CD14-positive monocyte (primary cell): ENCODE data around the gene LAMTOR1. TPM values are rescaled to one million over a fixed set of nuclear protein-coding genes. Genes with fewer than 3 reads are reported as not detected.

ENCODE experiments used
- DNase-seq, 3 donors: peaks; one replicate each; pipeline ENCODE4 v3.0.0-alpha.2; 2011 to 2022
- H2AFZ ChIP-seq: 2 replicates; pipeline ENCODE4 v1.6.0; 2012; ENCODE audit warnings: mild to moderate bottlenecking, low read depth, low read length, inconsistent platforms; ENCODE audit not compliant: insufficient read depth, poor library complexity, severe bottlenecking
- H3K27ac ChIP-seq, 2 donors: 1 replicate in 1 of 2; 2 replicates in 1 of 2; pipeline ENCODE4 v1.5.1; 2012 to 2013; ENCODE audit warnings: low read length in 2 of 2, control low read depth in 1 of 2, inconsistent platforms in 1 of 2, low read depth in 1 of 2, mild to moderate bottlenecking in 1 of 2
- H3K27me3 ChIP-seq, 2 donors: one replicate each; pipeline versions ENCODE4 v1.6.0 to v1.6.1; 2011 to 2013; ENCODE audit warnings: low read length in 2 of 2; ENCODE audit not compliant: control insufficient read depth in 2 of 2, insufficient read depth in 2 of 2
- H3K36me3 ChIP-seq, 2 donors: replicated peaks in 1 of 2; 1 replicate in 1 of 2; 2 replicates in 1 of 2; pipeline versions ENCODE4 v1.5.1 to v1.6.1; 2012 to 2013; ENCODE audit warnings: low read length in 2 of 2, control low read depth in 1 of 2, inconsistent platforms in 1 of 2, mild to moderate bottlenecking in 1 of 2; ENCODE audit not compliant: insufficient read depth in 2 of 2, control insufficient read depth in 1 of 2
- H3K4me1 ChIP-seq, 2 donors: 1 replicate in 1 of 2; 2 replicates in 1 of 2; pipeline versions ENCODE4 v1.5.1 to v1.6.1; 2012 to 2013; ENCODE audit warnings: low read length in 2 of 2, control low read depth in 1 of 2, inconsistent platforms in 1 of 2, mild to moderate bottlenecking in 1 of 2, moderate library complexity in 1 of 2; ENCODE audit not compliant: insufficient read depth in 2 of 2, control insufficient read depth in 1 of 2
- H3K4me2 ChIP-seq: replicated peaks from 2 replicates; pipeline ENCODE3; 2012; ENCODE audit warnings: low read length, moderate library complexity, mild to moderate bottlenecking; ENCODE audit not compliant: poor library complexity, severe bottlenecking; ENCODE audit errors: extremely low read depth
- H3K4me3 ChIP-seq, 3 experiments: fragments of 200-600 bp in 1 of 3; sonication (generic) in 1 of 3; replicated peaks in 1 of 3; 1 replicate in 2 of 3; 2 replicates in 1 of 3; pipeline ENCODE4 v1.5.1; 2011 to 2013; ENCODE audit warnings: low read length in 3 of 3, mild to moderate bottlenecking in 3 of 3, control low read depth in 2 of 3, low read depth in 2 of 3, inconsistent platforms in 1 of 3, moderate library complexity in 1 of 3
- H3K79me2 ChIP-seq: 2 replicates; pipeline ENCODE4 v1.6.0; 2012; ENCODE audit warnings: mild to moderate bottlenecking, control low read depth, inconsistent platforms, low read length, moderate library complexity; ENCODE audit not compliant: insufficient read depth
- H3K9ac ChIP-seq: 2 replicates; pipeline ENCODE4 v1.6.0; 2017; ENCODE audit warnings: low read length, mild to moderate bottlenecking; ENCODE audit not compliant: insufficient read depth, poor library complexity, severe bottlenecking
- H3K9me3 ChIP-seq, 2 donors: replicated peaks in 1 of 2; 1 replicate in 1 of 2; 2 replicates in 1 of 2; pipeline versions ENCODE4 v1.5.1 to v1.6.1; 2012 to 2013; ENCODE audit warnings: low read length in 2 of 2, control low read depth in 1 of 2; ENCODE audit not compliant: control insufficient read depth in 1 of 2, insufficient read depth in 1 of 2
- H4K20me1 ChIP-seq: 2 replicates; pipeline ENCODE4 v1.6.0; 2012; ENCODE audit warnings: mild to moderate bottlenecking, low read length, control low read depth, moderate library complexity; ENCODE audit not compliant: insufficient read depth
- H3K27ac Mint-ChIP-seq, 7 donors: one replicate each; pipeline ENCODE4 v1.8.0; 2020; ENCODE audit warnings: mild to moderate bottlenecking in 7 of 7, mixed read lengths in 7 of 7, moderate library complexity in 6 of 7, inconsistent platforms in 2 of 7
- H3K27me3 Mint-ChIP-seq, 3 donors: one replicate each; pipeline ENCODE4 v1.8.0; 2021 to 2022; ENCODE audit warnings: low read depth in 3 of 3, mild to moderate bottlenecking in 3 of 3, mixed read lengths in 3 of 3, moderate library complexity in 3 of 3, inconsistent platforms in 1 of 3
- H3K36me3 Mint-ChIP-seq, 2 donors: one replicate each; pipeline ENCODE4 v1.8.0; 2020; ENCODE audit warnings: mixed read lengths in 2 of 2, inconsistent platforms in 1 of 2, mild to moderate bottlenecking in 1 of 2
- H3K4me1 Mint-ChIP-seq: one replicate; pipeline ENCODE4 v1.8.0; 2020; ENCODE audit warnings: mild to moderate bottlenecking, mixed read lengths
- H3K4me3 Mint-ChIP-seq, 2 donors: one replicate each; pipeline ENCODE4 v1.8.0; 2020; ENCODE audit warnings: mild to moderate bottlenecking in 2 of 2, mixed read lengths in 2 of 2, moderate library complexity in 1 of 2
- H3K9me3 Mint-ChIP-seq, 7 donors: one replicate each; pipeline ENCODE4 v1.8.0; 2020 to 2022; ENCODE audit warnings: mixed read lengths in 7 of 7, mild to moderate bottlenecking in 6 of 7, moderate library complexity in 6 of 7, inconsistent platforms in 2 of 7
- WGBS: methylation state at CpG from one replicate; pipeline ENCODE4 v1.1.5; 2013; ENCODE audit warnings: missing lambda C conversion rate; ENCODE audit not compliant: insufficient coverage; 5-methylcytosine and 5-hydroxymethylcytosine counted together
- intact Hi-C, 2 donors: fragments of 100-400 bp; cut with micrococcal nuclease; formaldehyde crosslinking; loops; one replicate each; pipeline versions ENCODE4 v1.15.0 to v1.15.1; 2023
- polyA plus RNA-seq, 3 donors: library from polyadenylated mRNA; depleted of rRNA in 1 of 3; unstranded in 2 of 3; stranded (reverse) in 1 of 3; fragments of 300-500 nt in 2 of 3; fragments of >200 nt in 1 of 3; fragmentation: Illumina TruSeq in 2 of 3; gene quantifications; 1 replicate in 2 of 3; 2 replicates in 1 of 3; pipeline ENCODE4 v1.2.3, GENCODE V29; 2012 to 2021
- TF ChIP-seq, protein P1 (sequence below): fragments of 200-600 bp; IDR thresholded peaks from one replicate; pipeline ENCODE4 v1.8.0; 2022; ENCODE audit warnings: antibody characterized with exemption, mild to moderate bottlenecking

LAMTOR1 gene
- polyA plus RNA-seq, 3 donors: 224 to 292 (median 256) TPM

DNA sequence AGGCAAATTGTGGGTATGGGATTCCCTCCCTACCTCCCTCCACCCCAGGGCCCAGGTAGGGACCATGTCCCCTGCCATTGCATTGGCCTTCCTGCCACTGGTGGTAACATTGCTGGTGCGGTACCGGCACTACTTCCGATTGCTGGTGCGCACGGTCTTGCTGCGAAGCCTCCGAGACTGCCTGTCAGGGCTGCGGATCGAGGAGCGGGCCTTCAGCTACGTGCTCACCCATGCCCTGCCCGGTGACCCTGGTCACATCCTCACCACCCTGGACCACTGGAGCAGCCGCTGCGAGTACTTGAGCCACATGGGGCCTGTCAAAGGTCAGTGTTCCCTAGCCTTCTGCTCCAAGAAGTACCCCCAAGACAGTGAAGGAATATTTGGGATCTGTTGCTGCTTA lies 2.8 kb upstream of the LAMTOR1 start, which contains the start of gene TOMT:
Gene TOMT, plus strand, starts transcription at position 37 of the 400 bp plus-strand sequence. Its CDS starts 28 bp downstream, at position 65.
- Histone ChIP-seq H3K27ac (no peak within 1 kb of the TSS), H3K9me3 (no peaks in the 10 kb centered on the region), H3K4me2 (no peak within 1 kb of the TSS), H2AFZ (no peak within 1 kb of the TSS), H3K79me2 (peaks cover 23% of the 10 kb centered on the region), H3K9ac (no peak within 1 kb of the TSS), H4K20me1 (peaks cover 5% of the 10 kb centered on the region), H3K4me1 (peaks cover 26 to 28% of the 10 kb centered on the region in 2 donors), H3K4me3 (no peak within 1 kb of the TSS), H3K36me3 (peaks cover 30 to 60% of the 10 kb centered on the region in 2 donors), H3K27me3 (no peaks in the 10 kb centered on the region)
- TF ChIP-seq, protein P1, sequence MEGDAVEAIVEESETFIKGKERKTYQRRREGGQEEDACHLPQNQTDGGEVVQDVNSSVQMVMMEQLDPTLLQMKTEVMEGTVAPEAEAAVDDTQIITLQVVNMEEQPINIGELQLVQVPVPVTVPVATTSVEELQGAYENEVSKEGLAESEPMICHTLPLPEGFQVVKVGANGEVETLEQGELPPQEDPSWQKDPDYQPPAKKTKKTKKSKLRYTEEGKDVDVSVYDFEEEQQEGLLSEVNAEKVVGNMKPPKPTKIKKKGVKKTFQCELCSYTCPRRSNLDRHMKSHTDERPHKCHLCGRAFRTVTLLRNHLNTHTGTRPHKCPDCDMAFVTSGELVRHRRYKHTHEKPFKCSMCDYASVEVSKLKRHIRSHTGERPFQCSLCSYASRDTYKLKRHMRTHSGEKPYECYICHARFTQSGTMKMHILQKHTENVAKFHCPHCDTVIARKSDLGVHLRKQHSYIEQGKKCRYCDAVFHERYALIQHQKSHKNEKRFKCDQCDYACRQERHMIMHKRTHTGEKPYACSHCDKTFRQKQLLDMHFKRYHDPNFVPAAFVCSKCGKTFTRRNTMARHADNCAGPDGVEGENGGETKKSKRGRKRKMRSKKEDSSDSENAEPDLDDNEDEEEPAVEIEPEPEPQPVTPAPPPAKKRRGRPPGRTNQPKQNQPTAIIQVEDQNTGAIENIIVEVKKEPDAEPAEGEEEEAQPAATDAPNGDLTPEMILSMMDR: no peak
- H3K36me3 Mint-ChIP-seq: peaks cover 50 to 79% of the 10 kb centered on the region in 2 donors
- peaks cover 0 to 7% (median 0%) of the 10 kb centered on the region in 7 donors for H3K9me3 Mint-ChIP-seq
- intact Hi-C loops: loop anchor here in 1 of 2 donors (10.0 kb wide), 1 partner anchor 119 kb away; the partner anchor contains the start of gene INPPL1
- DNase-seq: no peak
- peak within 1 kb of the TSS in 4 of 7 donors; percentile 3 to 80 (median 44) for H3K27ac Mint-ChIP-seq
- H3K27me3 Mint-ChIP-seq: no peaks in the 10 kb centered on the region
- H3K4me1 Mint-ChIP-seq: peaks cover 27% of the 10 kb centered on the region
- no peak within 1 kb of the TSS for H3K4me3 Mint-ChIP-seq
- 96% methylated on average over 4 of the region's 14 CpGs for WGBS

DNA sequence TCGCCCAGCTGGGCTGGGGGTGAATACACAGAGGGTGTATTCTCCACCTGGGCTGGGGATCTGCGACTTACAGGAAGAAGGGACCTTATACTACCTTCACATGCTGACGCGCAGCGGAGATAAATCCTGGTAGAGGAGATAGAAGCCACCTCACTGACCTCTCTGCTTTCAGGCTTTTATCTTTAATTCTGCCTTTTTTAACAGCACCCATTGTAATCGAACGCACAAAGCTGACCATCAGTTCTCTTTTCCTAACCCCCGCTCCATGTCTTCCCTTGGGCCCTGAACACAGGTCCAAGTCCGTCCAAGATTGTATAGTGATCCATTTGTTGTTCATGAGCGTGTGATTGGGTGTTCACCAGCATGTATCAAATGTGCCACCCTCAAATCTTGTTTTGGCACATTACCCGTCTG lies 664 bp upstream of the LAMTOR1 start:
- peaks cover 46 to 48% of the 10 kb centered on the region in 2 donors for H3K4me1 ChIP-seq
- peak overlapping the region; percentile 90 to 95 for H3K27ac ChIP-seq
- H3K4me2 ChIP-seq: peak overlapping the region; percentile 86
- intact Hi-C loops: loop anchor here (2.0 to 10.0 kb wide), 3 partner anchors 23 to 121 kb away; partner anchors contain the start of genes INPPL1 (in 1 of the 2), LRRC51 (in 1 of the 2) and NUMA1 (in 1 of the 2)
- TF ChIP-seq, protein P1: peak; percentile 69
- no peak for DNase-seq
- H3K4me3 ChIP-seq: peak overlapping the region in 2 of 3 experiments; percentile 1 to 95
- peak overlapping the region; percentile 83 for H2AFZ ChIP-seq
- peak overlapping the region; percentile 28 for H3K9ac ChIP-seq
- peaks cover 0 to 7% (median 0%) of the 10 kb centered on the region in 7 donors for H3K9me3 Mint-ChIP-seq
- 83% methylated on average over 1 of the region's 11 CpGs for WGBS
- H3K9me3 ChIP-seq: no peaks in the 10 kb centered on the region
- peaks cover 41 to 73% of the 10 kb centered on the region in 2 donors for H3K36me3 Mint-ChIP-seq
- peaks cover 26% of the 10 kb centered on the region for H4K20me1 ChIP-seq
- peak overlapping the region; percentile 60 to 91 for H3K4me3 Mint-ChIP-seq
- peaks cover 0 to 1% (median 0%) of the 10 kb centered on the region in 3 donors for H3K27me3 Mint-ChIP-seq
- H3K27ac Mint-ChIP-seq: peak overlapping the region; percentile 95 to 98 (median 96)
- peaks cover 48% of the 10 kb centered on the region for H3K4me1 Mint-ChIP-seq
- peaks cover 19 to 53% of the 10 kb centered on the region in 2 donors for H3K36me3 ChIP-seq
- H3K27me3 ChIP-seq: no peaks in the 10 kb centered on the region
- H3K79me2 ChIP-seq: peaks cover 44% of the 10 kb centered on the region
